BJ (cell line): ENCODE data around the gene PIGQ. TPM values are rescaled to one million over a fixed set of nuclear protein-coding genes. Genes with fewer than 3 reads are reported as not detected.

Experiments
- CTCF ChIA-PET: fragments of 350-600 bp; formaldehyde crosslinking; extraction: SDS; loops from one replicate; lab custom pipeline; 2021; ENCODE audit warnings: antibody characterized with exemption, inconsistent platforms; lab: Yijun Ruan, JAX
- POLR2A ChIA-PET: fragments of 300-600 bp; sonication (Branson Sonifier 250); formaldehyde crosslinking; extraction: SDS; loops from one replicate; lab custom pipeline; 2021; ENCODE audit warnings: antibody characterized with exemption; lab: Charles Lee
- DNase-seq: peaks from one replicate; pipeline ENCODE4 v3.0.0-alpha.2; 2011; ENCODE audit warnings: low read depth
- H3K27me3 ChIP-seq: 2 replicates; pipeline ENCODE4 v1.6.0; 2011; ENCODE audit warnings: low read length; ENCODE audit not compliant: control insufficient read depth, insufficient read depth
- H3K36me3 ChIP-seq: 2 replicates; pipeline ENCODE4 v1.5.1; 2011; ENCODE audit warnings: low read length; ENCODE audit not compliant: control insufficient read depth, insufficient read depth
- H3K4me3 ChIP-seq: 2 replicates; pipeline ENCODE4 v1.5.1; 2011; ENCODE audit warnings: low read depth, mild to moderate bottlenecking, control low read depth, low read length
- polyA plus RNA-seq: library from polyadenylated mRNA; depleted of rRNA; stranded (reverse); fragments of >200 nt; gene quantifications from 2 replicates; pipeline ENCODE4 v1.2.3, GENCODE V29; 2011
- TF ChIP-seq, protein P1 (sequence below): IDR thresholded peaks from 2 replicates; pipeline ENCODE4 v1.5.1; 2011; ENCODE audit warnings: low read depth, mild to moderate bottlenecking, control low read depth, inconsistent platforms, low read length, moderate library complexity; ENCODE audit not compliant: insufficient read depth

The PIGQ gene
- polyA plus RNA-seq, 1 experiment = 26.6 TPM

DNA sequence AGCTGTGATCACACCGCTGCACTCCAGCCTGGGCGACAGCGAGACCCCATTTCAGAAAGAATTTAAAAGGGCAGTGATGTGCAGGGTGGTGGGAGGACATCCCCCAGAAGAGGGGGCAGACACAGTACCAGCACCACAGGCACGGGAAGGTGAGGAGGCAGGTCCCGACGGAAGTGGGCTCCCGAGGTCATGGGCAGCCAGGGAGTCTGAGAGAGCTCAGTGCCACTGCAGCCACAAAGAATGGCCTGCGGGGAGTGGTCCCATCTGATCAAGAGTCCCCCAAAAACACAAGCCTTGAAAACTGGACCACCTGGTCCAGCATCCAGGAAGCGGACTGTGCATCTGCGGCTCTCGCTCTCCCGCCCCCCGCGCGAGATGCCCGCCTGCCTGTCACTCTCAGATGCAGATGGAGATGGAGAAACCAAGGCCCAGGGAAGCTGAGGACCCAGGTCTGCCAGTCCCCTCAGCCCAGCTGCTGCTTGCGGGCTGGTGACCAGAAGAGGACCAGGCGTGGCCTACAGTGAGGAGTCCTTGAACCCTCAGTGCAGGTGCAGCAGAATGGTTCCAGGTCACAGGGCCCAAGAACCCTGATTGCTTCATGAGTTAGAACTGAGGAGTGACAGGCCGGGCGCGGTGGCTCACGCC is 46.5 kb upstream of the PIGQ start:
- TF ChIP-seq, protein P1, sequence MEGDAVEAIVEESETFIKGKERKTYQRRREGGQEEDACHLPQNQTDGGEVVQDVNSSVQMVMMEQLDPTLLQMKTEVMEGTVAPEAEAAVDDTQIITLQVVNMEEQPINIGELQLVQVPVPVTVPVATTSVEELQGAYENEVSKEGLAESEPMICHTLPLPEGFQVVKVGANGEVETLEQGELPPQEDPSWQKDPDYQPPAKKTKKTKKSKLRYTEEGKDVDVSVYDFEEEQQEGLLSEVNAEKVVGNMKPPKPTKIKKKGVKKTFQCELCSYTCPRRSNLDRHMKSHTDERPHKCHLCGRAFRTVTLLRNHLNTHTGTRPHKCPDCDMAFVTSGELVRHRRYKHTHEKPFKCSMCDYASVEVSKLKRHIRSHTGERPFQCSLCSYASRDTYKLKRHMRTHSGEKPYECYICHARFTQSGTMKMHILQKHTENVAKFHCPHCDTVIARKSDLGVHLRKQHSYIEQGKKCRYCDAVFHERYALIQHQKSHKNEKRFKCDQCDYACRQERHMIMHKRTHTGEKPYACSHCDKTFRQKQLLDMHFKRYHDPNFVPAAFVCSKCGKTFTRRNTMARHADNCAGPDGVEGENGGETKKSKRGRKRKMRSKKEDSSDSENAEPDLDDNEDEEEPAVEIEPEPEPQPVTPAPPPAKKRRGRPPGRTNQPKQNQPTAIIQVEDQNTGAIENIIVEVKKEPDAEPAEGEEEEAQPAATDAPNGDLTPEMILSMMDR = no peak
- peaks cover 19% of the 10 kb centered on the region for H3K36me3 ChIP-seq
- CTCF ChIA-PET = no interaction called here
- POLR2A ChIA-PET = no interaction called here
- DNase-seq = no peak
- no peak overlapping the region for H3K4me3 ChIP-seq
- H3K27me3 ChIP-seq = no peaks in the 10 kb centered on the region

DNA sequence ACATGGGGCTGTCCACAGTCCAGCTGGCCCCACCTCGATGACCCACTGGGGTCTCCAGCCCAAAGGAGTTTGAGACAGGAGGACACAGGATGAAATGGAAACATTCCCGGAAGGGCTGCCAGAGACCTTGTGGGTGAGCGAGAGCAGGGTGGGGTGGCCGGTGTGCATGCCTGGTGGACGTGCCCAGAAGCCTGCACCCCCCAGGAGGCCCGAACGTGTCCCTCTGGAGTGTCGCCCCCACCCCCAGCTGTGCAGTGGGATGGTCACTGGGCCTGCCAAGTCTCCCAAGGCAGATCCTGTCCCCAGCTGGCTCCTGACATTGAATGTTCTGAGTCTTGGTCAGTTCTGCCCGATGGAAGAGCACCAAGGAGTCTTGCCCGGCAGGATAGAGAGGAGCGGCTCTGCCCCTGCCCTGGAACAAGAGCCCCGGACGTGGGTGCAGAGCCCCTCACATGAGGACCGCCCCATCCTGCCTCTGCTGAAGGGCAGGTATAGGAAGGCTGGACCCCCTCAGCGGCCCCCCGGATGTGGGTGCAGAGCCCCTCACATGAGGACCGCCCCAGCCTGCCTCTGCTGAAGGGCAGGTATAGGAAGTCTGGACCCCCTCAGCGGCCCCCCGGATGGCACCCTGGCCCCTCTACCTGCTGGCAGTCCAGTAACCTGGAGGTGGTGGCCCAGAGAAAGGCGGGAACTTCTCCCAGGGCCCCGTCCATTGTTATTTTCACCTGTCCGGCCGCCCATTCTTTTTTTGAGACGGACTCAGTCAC is 45.3 kb upstream of the PIGQ start:
- CTCF ChIA-PET = no interaction called here
- no peak for DNase-seq
- POLR2A ChIA-PET = no interaction called here
- TF ChIP-seq, protein P1 = no peak
- Histone ChIP-seq H3K36me3 (peaks cover 15% of the 10 kb centered on the region), H3K4me3 (no peak overlapping the region), H3K27me3 (no peaks in the 10 kb centered on the region)

DNA sequence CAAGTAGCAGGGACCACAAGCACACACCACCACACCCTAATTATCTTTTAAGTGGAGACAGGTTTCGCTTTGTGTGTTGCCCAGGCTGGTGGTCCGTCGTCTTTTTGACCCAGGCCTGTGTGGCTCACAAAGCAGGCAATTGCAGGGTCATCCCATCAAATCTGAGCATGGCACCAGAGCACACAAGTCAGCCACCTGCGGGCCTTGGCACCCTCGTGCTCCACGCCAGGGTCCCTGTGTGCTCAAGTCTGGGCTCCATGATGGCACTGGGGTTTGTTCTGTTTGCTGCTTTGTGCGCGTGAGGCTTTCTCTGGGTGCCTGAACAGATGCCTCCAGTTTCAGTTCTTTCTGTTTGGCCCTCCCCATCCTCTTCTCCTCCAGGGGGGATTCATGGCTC is 44.6 kb upstream of the PIGQ start:
- H3K27me3 ChIP-seq = no peaks in the 10 kb centered on the region
- CTCF ChIA-PET = no interaction called here
- no peak for DNase-seq
- H3K36me3 ChIP-seq = peaks cover 17% of the 10 kb centered on the region
- TF ChIP-seq, protein P1 = no peak
- H3K4me3 ChIP-seq = no peak overlapping the region
- POLR2A ChIA-PET = no interaction called here

DNA sequence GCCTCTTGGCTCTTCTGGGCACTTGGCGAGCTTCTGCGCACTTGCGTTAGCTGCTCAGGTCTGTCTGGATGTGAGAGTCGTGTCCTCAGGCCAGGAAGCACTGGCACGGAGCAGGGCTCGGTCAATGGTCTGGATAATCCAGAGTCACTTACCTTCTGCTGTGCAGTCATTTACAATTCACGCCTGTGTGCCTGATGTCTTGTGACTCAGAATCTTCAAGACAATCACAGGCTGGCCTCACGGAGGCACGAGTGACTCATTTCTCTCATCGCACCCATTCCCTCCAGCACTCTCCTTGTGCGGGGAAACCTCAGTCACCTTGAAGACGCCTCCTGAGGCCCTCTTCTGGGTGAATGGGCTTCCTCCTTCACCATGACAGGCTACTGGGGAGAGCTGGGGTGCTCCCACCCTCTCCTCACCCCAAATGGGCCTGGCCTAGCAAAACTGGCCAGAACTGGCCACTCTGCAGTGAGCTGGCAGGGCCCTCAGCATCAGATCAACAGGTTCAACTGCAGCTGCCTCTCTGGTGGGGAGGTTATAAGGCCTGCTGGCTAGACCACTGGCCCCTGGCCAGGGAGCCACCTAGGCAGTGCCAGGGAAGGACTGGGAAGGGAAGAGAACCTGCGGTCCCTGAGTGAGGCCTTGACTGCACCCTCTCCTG is 44.1 kb upstream of the PIGQ start:
- CTCF ChIA-PET = interaction anchor here (1.1 kb wide), 1 partner anchor 13 kb away, joined by 3 read pairs; no protein-coding TSS in a partner anchor
- TF ChIP-seq, protein P1 = no peak
- peak; percentile 60 for DNase-seq
- POLR2A ChIA-PET = interaction anchor here (0.6 kb wide), 1 partner anchor 124 kb away, joined by 3 read pairs; no protein-coding TSS in a partner anchor
- peaks cover 12% of the 10 kb centered on the region for H3K36me3 ChIP-seq
- no peak overlapping the region for H3K4me3 ChIP-seq
- H3K27me3 ChIP-seq = no peaks in the 10 kb centered on the region
